Hepatocyte (in vitro differentiated cells): ENCODE results near the gene ZFP62.

Experiments
- EZH2 ChIP-seq: fragments of 200-600 bp; sonication (generic); IDR thresholded peaks from 2 replicates; pipeline ENCODE4 v1.6.1; 2016; ENCODE audit warnings: antibody characterized with exemption, mild to moderate bottlenecking, borderline replicate concordance
- TF ChIP-seq, protein P1 (sequence below): fragments of 200-600 bp; sonication (generic); IDR thresholded peaks from 2 replicates; pipeline ENCODE4 v1.5.1; 2016; ENCODE audit warnings: antibody characterized with exemption, mild to moderate bottlenecking; ENCODE audit not compliant: poor library complexity

DNA sequence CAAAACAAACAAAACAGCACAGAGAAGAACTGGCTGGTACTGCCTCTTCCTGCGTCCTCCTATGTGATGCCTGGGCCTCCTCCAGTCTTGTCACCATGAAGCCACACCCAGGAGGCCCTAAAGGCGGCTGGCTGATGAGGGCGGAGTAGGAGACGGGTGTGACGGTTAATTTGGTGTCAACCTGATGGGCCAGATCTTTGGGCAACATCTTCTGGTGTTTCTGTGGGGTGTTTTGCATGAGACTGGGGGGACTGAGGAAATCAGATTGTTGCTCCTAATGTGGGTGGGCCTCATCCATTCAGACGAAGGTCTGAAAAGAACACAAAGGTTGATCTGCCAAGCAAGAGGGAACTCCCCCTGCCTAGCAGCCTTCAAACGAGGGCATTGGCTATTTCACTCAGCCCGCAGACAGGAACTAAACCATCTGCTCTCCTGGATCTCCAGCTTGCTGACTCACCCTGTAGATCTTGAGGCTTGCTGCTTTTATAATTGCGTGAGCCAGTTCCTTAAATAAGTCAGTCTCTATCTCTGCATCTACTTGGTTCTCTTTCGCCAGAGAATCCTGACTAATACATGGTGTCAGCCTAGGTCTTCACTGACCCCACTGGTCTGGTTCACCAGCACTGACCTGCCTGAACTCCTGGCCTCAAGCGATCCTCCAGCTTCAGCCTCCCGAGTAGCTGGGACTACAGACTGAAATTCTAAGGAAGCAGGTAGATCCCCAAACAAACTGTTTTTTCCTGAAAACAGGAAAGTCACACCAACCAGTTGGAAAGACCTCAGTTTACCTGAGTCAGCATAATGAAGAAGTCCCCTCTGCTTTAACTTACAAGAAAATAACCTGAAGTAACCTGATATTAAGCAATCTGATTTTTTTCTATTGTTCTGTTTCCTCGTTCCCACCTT, 12.8 kb upstream of the ZFP62 start:
- TF ChIP-seq, protein P1, sequence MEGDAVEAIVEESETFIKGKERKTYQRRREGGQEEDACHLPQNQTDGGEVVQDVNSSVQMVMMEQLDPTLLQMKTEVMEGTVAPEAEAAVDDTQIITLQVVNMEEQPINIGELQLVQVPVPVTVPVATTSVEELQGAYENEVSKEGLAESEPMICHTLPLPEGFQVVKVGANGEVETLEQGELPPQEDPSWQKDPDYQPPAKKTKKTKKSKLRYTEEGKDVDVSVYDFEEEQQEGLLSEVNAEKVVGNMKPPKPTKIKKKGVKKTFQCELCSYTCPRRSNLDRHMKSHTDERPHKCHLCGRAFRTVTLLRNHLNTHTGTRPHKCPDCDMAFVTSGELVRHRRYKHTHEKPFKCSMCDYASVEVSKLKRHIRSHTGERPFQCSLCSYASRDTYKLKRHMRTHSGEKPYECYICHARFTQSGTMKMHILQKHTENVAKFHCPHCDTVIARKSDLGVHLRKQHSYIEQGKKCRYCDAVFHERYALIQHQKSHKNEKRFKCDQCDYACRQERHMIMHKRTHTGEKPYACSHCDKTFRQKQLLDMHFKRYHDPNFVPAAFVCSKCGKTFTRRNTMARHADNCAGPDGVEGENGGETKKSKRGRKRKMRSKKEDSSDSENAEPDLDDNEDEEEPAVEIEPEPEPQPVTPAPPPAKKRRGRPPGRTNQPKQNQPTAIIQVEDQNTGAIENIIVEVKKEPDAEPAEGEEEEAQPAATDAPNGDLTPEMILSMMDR, result no peak
- TF ChIP-seq EZH2, result no peak
